Neutrophil (primary cell): ENCODE measurements around the gene FSCN2.

ENCODE experiments used
- H3K27ac ChIP-seq: fragments of 200-600 bp; sonication (generic); 2 replicates; pipeline ENCODE4 v1.5.1; 2016; ENCODE audit warnings: mild to moderate bottlenecking, moderate library complexity
- H3K27me3 ChIP-seq: fragments of 200-600 bp; sonication (generic); 2 replicates; pipeline ENCODE4 v1.6.0; 2016; ENCODE audit warnings: mild to moderate bottlenecking
- H3K36me3 ChIP-seq: fragments of 200-600 bp; sonication (generic); 2 replicates; pipeline ENCODE4 v1.5.1; 2017
- H3K4me1 ChIP-seq, 2 experiments: fragments of 200-600 bp in 1 of 2; sonication (generic) in 1 of 2; 1 replicate in 1 of 2; 2 replicates in 1 of 2; pipeline versions ENCODE4 v1.5.1 to v1.6.1; 2013 to 2016; ENCODE audit warnings: low read depth in 1 of 2, low read length in 1 of 2, mild to moderate bottlenecking in 1 of 2, moderate library complexity in 1 of 2; ENCODE audit not compliant: control insufficient read depth in 1 of 2, insufficient read depth in 1 of 2
- H3K4me3 ChIP-seq, 2 experiments: fragments of 200-600 bp in 1 of 2; sonication (generic) in 1 of 2; 1 replicate in 1 of 2; 2 replicates in 1 of 2; pipeline ENCODE4 v1.5.1; 2013 to 2016; ENCODE audit warnings: low read depth in 1 of 2, low read length in 1 of 2, mild to moderate bottlenecking in 1 of 2, moderate library complexity in 1 of 2
- H3K9me3 ChIP-seq: fragments of 200-600 bp; sonication (generic); 2 replicates; pipeline ENCODE4 v1.5.1; 2016
- CTCF ChIP-seq: fragments of 200-600 bp; sonication (generic); IDR thresholded peaks from 2 replicates; pipeline ENCODE4 v1.5.1; 2016; ENCODE audit warnings: antibody characterized with exemption

Gene FSCN2

GRCh38 chr17:81481815-81482505 is 46.2 kb upstream of the FSCN2 start:
- H3K9me3 ChIP-seq, result no peaks in the 10 kb centered on the region
- no peaks in the 10 kb centered on the region for H3K36me3 ChIP-seq
- no peak overlapping the region for H3K27ac ChIP-seq
- no peak for TF ChIP-seq CTCF
- H3K27me3 ChIP-seq, result peaks cover 79% of the 10 kb centered on the region
- H3K4me1 ChIP-seq, result peaks cover 30 to 31% of the 10 kb centered on the region in 2 experiments
- H3K4me3 ChIP-seq, result peak overlapping the region; percentile 49 to 62

- no peak for TF ChIP-seq CTCF
These were observed 45.5 kb upstream of the FSCN2 start for GRCh38 chr17:81482673-81483072.

GRCh38 chr17:81483085-81483861 is 44.9 kb upstream of the FSCN2 start:
- Histone ChIP-seq H3K4me3 (peak overlapping the region; percentile 52 to 53), H3K27me3 (peaks cover 90% of the 10 kb centered on the region), H3K27ac (no peak overlapping the region)

More at GRCh38 chr17:81482673-81483072, 45.5 kb upstream of the FSCN2 start:
- Histone ChIP-seq H3K4me3 (no peak overlapping the region), H3K36me3 (no peaks in the 10 kb centered on the region), H3K4me1 (peaks cover 33 to 36% of the 10 kb centered on the region in 2 experiments), H3K9me3 (no peaks in the 10 kb centered on the region), H3K27ac (no peak overlapping the region), H3K27me3 (peaks cover 86% of the 10 kb centered on the region)

GRCh38 chr17:81483862-81484194 is 44.3 kb upstream of the FSCN2 start:
- Histone ChIP-seq H3K27me3 (peaks cover 95% of the 10 kb centered on the region), H3K4me1 (peaks cover 42 to 43% of the 10 kb centered on the region in 2 experiments), H3K27ac (no peak overlapping the region), H3K4me3 (peak overlapping the region; percentile 52 to 53), H3K9me3 (no peaks in the 10 kb centered on the region), H3K36me3 (no peaks in the 10 kb centered on the region)
- no peak for TF ChIP-seq CTCF

More at GRCh38 chr17:81483085-81483861, 44.9 kb upstream of the FSCN2 start:
- Histone ChIP-seq H3K36me3 (no peaks in the 10 kb centered on the region), H3K9me3 (no peaks in the 10 kb centered on the region), H3K4me1 (peaks cover 37 to 39% of the 10 kb centered on the region in 2 experiments)
- no peak for TF ChIP-seq CTCF

GRCh38 chr17:81484195-81484979 is 43.8 kb upstream of the FSCN2 start:
- H3K27ac ChIP-seq, result no peak overlapping the region

More at GRCh38 chr17:81484195-81484979, 43.8 kb upstream of the FSCN2 start:
- Histone ChIP-seq H3K4me1 (peaks cover 42 to 43% of the 10 kb centered on the region in 2 experiments), H3K27me3 (peaks cover 97% of the 10 kb centered on the region), H3K9me3 (no peaks in the 10 kb centered on the region), H3K36me3 (no peaks in the 10 kb centered on the region), H3K4me3 (peak overlapping the region; percentile 52 to 53)
- TF ChIP-seq CTCF, result peak; percentile 99
